Activated CD4-positive, alpha-beta memory T cell treated with anti-CD3 and anti-CD28 coated beads, Interleukin-2, amount 10 ng/mL, durations not matched to agents 7 days and 5 days (primary cell): ENCODE measurements around the gene ACER2. TPM values are rescaled to one million over a fixed set of nuclear protein-coding genes. Genes with fewer than 3 reads are reported as not detected.

ENCODE experiments used
- CTCF ChIA-PET: fragments of 350-600 bp; sonication (Branson Sonifier 250); formaldehyde crosslinking; loops from one replicate; lab custom pipeline; 2021; ENCODE audit warnings: antibody characterized with exemption, inconsistent platforms; lab: Charles Lee
- POLR2A ChIA-PET: fragments of 350-600 bp; sonication (Branson Sonifier 250); formaldehyde crosslinking; loops from one replicate; lab custom pipeline; 2021; ENCODE audit warnings: antibody characterized with exemption; lab: Charles Lee
- DNase-seq: peaks from one replicate; pipeline ENCODE4 v3.0.0-alpha.2; 2020
- H3K27ac Mint-ChIP-seq: one replicate; pipeline ENCODE4 v1.8.0; 2021; ENCODE audit warnings: mild to moderate bottlenecking, mixed read lengths
- H3K27me3 Mint-ChIP-seq: one replicate; pipeline ENCODE4 v1.8.0; 2021; ENCODE audit warnings: mixed read lengths
- H3K36me3 Mint-ChIP-seq: one replicate; pipeline ENCODE4 v1.8.0; 2021; ENCODE audit warnings: low read depth, mixed read lengths
- H3K4me1 Mint-ChIP-seq: one replicate; pipeline ENCODE4 v1.8.0; 2021; ENCODE audit warnings: mixed read lengths
- H3K4me3 Mint-ChIP-seq: one replicate; pipeline ENCODE4 v1.8.0; 2021; ENCODE audit warnings: mild to moderate bottlenecking, mixed read lengths
- H3K9me3 Mint-ChIP-seq: one replicate; pipeline ENCODE4 v1.8.0; 2021; ENCODE audit warnings: mixed read lengths
- total RNA-seq, 2 experiments: library from RNA; stranded (reverse); gene quantifications; one replicate each; pipeline ENCODE4 v1.2.3, GENCODE V29; 2021

ACER2 gene
- total RNA-seq, 2 experiments from 2014 or later, result 3.2 to 3.3 TPM

DNA sequence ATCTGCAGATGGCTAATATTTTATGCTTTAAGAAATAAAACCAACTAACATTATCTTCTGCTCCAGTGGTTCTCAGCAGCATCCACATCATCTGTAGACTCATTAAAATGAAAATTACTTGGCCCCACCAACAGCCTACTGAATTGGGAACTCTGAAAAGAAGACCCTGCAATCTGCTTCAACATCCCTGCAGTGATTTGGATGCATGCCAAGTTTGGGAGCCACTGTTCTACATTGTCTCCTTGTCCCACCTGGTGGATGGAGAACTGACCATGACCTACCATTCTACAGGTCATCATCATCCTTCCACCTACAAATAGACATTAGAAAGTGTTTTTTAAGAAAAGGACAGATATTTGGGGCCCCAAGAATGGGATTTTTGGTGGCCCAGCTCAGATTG lies 71.1 kb downstream of the ACER2 start:
- Mint-ChIP-seq H3K36me3 (no peaks in the 10 kb centered on the region), H3K9me3 (no peaks in the 10 kb centered on the region), H3K4me3 (no peak overlapping the region), H3K27ac (no peak overlapping the region), H3K27me3 (peaks cover 10% of the 10 kb centered on the region), H3K4me1 (no peaks in the 10 kb centered on the region)
- ChIA-PET POLR2A (no interaction called here), CTCF (interaction anchor here (2.7 kb wide), 1 partner anchor 15 kb away, joined by 18 read pairs; no protein-coding TSS in a partner anchor)
- DNase-seq, result no peak

DNA sequence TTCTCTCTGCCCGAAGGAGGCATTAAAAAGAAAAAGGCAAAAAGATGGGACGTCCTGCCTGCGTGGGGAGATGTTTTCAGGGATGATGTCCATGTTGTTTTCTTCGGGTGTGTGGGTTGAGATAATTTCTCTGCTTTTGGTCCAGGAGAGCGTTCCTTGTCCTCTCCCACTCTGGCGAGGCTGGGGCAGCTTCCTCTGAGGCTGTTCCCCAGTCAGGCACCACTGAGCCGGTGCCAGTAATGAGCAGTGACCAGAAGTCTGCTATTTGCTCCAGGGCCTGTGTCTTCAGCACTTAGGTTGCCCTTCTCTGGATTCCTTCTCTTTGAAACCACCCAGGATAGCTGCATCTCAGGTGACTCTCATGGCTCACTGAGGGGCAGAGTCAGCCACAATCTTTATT lies 71.5 kb downstream of the ACER2 start:
- Mint-ChIP-seq H3K4me3 (no peak overlapping the region), H3K27me3 (peaks cover 10% of the 10 kb centered on the region), H3K27ac (no peak overlapping the region), H3K4me1 (no peaks in the 10 kb centered on the region), H3K36me3 (no peaks in the 10 kb centered on the region), H3K9me3 (no peaks in the 10 kb centered on the region)
- DNase-seq, result no peak
- CTCF ChIA-PET, result interaction anchor here (3.5 kb wide), 1 partner anchor 16 kb away, joined by 16 read pairs; no protein-coding TSS in a partner anchor
- POLR2A ChIA-PET, result no interaction called here

DNA sequence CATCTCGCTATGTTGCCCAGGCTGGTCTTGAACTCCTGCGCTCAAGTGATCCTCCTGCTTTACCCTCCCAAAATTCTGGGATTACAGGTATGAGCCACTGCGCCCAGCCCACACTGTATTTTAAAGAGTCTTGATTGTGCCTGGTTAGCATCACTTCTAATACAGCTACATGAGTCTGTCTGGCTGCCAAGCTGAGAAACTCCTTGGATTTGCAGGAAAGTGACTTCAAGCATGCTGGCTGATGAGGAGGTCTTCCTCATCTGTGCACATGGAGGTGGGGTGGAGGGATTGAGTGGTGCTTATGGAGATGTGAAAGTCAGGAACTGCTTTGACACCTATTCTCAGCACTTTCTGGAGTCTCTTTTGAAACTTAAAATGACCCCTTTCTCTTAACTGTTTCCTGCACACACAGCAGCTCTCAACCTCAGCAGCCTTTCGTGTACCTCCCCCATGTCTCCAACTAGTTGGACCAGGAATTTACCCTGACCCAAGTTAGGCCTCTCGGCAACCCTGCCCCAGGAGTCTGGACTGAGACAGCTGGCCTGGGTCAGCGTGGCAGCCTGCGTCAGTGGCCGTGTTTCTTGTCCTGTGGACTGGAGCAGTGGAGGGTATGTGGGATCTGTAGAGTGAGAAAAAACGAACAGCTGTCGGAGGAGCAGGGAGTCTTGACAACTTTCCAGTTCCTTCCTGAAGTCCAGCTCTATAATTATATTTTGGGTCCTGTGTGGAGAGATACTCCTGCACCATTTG lies 72.5 kb downstream of the ACER2 start:
- no peak overlapping the region for H3K4me3 Mint-ChIP-seq
- H3K4me1 Mint-ChIP-seq, result no peaks in the 10 kb centered on the region
- H3K27me3 Mint-ChIP-seq, result peaks cover 10% of the 10 kb centered on the region
- no peak overlapping the region for H3K27ac Mint-ChIP-seq
- ChIA-PET POLR2A (no interaction called here), CTCF (interaction anchor here (3.5 kb wide), 1 partner anchor 16 kb away, joined by 16 read pairs; no protein-coding TSS in a partner anchor)
- no peaks in the 10 kb centered on the region for H3K36me3 Mint-ChIP-seq
- H3K9me3 Mint-ChIP-seq, result no peaks in the 10 kb centered on the region
- DNase-seq, result no peak

DNA sequence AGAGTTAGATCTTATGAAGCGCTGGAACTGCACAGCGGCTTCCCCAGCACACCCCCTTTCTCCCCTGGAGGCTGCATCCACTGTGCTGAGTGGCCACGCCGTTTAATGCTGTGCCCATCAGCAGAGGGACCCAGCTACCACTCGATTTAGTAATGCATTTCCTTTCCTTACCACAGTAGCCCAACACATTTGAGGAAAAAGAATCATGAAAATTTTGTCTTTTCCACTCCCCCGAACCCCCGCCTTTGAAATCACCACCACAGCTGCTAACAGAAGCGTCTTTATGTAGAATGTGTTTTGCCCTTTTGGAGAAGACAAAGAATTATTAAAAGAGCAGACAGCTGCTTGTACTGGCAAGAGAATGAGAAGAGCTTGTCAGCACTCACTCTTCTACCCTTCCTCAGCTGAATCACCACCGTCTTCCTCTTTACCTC lies 73.2 kb downstream of the ACER2 start:
- Mint-ChIP-seq H3K27me3 (peaks cover 10% of the 10 kb centered on the region), H3K36me3 (no peaks in the 10 kb centered on the region), H3K9me3 (no peaks in the 10 kb centered on the region), H3K4me1 (no peaks in the 10 kb centered on the region), H3K27ac (no peak overlapping the region), H3K4me3 (no peak overlapping the region)
- CTCF ChIA-PET, result interaction anchor here (3.5 kb wide), 1 partner anchor 17 kb away, joined by 16 read pairs; no protein-coding TSS in a partner anchor
- POLR2A ChIA-PET, result no interaction called here
- no peak for DNase-seq

- H3K27ac Mint-ChIP-seq, result no peak overlapping the region
- POLR2A ChIA-PET, result no interaction called here
- H3K9me3 Mint-ChIP-seq, result no peaks in the 10 kb centered on the region
- no peak for DNase-seq
- no peaks in the 10 kb centered on the region for H3K36me3 Mint-ChIP-seq
- CTCF ChIA-PET, result interaction anchor here (0.8 kb wide), 1 partner anchor 20 kb away, joined by 3 read pairs; no protein-coding TSS in a partner anchor
- no peak overlapping the region for H3K4me3 Mint-ChIP-seq
- no peaks in the 10 kb centered on the region for H3K4me1 Mint-ChIP-seq
- peaks cover 7% of the 10 kb centered on the region for H3K27me3 Mint-ChIP-seq
Measured at GRCh38 chr9:19484699-19485098, 75.9 kb downstream of the ACER2 start.

GRCh38 chr9:19485193-19485592 lies 76.4 kb downstream of the ACER2 start:
- POLR2A ChIA-PET, result no interaction called here
- no peaks in the 10 kb centered on the region for H3K9me3 Mint-ChIP-seq
- no peak overlapping the region for H3K27ac Mint-ChIP-seq
- H3K27me3 Mint-ChIP-seq, result peaks cover 2% of the 10 kb centered on the region
- DNase-seq, result no peak
- no peaks in the 10 kb centered on the region for H3K4me1 Mint-ChIP-seq
- no peaks in the 10 kb centered on the region for H3K36me3 Mint-ChIP-seq
- CTCF ChIA-PET, result interaction anchor here (1.2 kb wide), 1 partner anchor 20 kb away, joined by 3 read pairs; no protein-coding TSS in a partner anchor
- no peak overlapping the region for H3K4me3 Mint-ChIP-seq

- H3K4me3 Mint-ChIP-seq, result no peak overlapping the region
- H3K4me1 Mint-ChIP-seq, result no peaks in the 10 kb centered on the region
- POLR2A ChIA-PET, result no interaction called here
- no peak overlapping the region for H3K27ac Mint-ChIP-seq
- H3K9me3 Mint-ChIP-seq, result no peaks in the 10 kb centered on the region
- CTCF ChIA-PET, result interaction anchor here (1.9 kb wide), 1 partner anchor 22 kb away, joined by 5 read pairs; no protein-coding TSS in a partner anchor
- DNase-seq, result no peak
- no peaks in the 10 kb centered on the region for H3K36me3 Mint-ChIP-seq
- H3K27me3 Mint-ChIP-seq, result peaks cover 2% of the 10 kb centered on the region
Measured at GRCh38 chr9:19486803-19487202, 78.0 kb downstream of the ACER2 start.

DNA sequence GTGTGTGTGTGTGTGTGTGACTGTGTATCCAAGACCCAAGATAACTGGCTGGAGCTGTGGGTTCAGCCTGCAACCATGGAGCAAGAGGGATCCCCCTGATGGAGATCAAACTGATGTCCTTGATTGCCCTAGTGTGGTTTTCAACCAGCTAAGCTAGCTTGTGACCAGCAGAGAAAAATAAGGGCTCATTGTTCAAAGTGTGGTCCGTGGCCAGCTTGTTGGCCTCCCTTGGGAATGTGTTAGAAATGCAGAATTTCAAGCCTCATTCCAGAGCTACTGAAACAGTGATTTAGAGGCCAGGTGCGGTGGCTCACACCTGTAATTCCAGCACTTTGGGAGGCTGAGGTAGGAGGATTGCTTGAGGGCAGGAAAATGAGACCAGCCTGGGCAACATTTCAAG lies 79.9 kb downstream of the ACER2 start:
- CTCF ChIA-PET, result interaction anchor here (0.6 to 1.9 kb wide), 2 partner anchors 24 to 33 kb away, joined by 4 to 5 read pairs; no protein-coding TSS in a partner anchor
- Mint-ChIP-seq H3K36me3 (no peaks in the 10 kb centered on the region), H3K27me3 (no peaks in the 10 kb centered on the region), H3K27ac (no peak overlapping the region), H3K4me3 (no peak overlapping the region), H3K9me3 (no peaks in the 10 kb centered on the region), H3K4me1 (peaks cover 10% of the 10 kb centered on the region)
- DNase-seq, result no peak
- POLR2A ChIA-PET, result no interaction called here

DNA sequence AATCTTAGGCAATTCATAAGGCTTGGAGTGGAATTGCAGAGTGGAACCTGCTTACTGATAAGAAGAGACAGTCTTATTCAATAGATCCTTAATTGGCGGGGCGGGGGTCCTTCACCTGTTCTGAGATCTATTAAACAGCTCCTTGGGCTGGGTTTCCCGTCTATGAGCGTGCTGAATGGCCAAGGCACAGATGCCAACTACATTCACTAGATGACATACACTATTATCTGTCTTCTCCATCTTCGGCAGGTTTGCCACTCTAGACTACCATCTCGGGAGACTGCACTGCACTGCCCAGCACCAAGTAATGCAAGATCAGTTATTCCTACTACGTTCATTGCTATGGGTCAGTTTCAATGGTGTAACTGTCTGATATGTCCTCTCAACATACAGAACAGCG lies 81.5 kb downstream of the ACER2 start:
- H3K4me3 Mint-ChIP-seq, result no peak overlapping the region
- DNase-seq, result no peak
- POLR2A ChIA-PET, result no interaction called here
- CTCF ChIA-PET, result no interaction called here
- no peaks in the 10 kb centered on the region for H3K36me3 Mint-ChIP-seq
- peaks cover 10% of the 10 kb centered on the region for H3K4me1 Mint-ChIP-seq
- H3K27me3 Mint-ChIP-seq, result peaks cover 1% of the 10 kb centered on the region
- H3K27ac Mint-ChIP-seq, result no peak overlapping the region
- H3K9me3 Mint-ChIP-seq, result no peaks in the 10 kb centered on the region

DNA sequence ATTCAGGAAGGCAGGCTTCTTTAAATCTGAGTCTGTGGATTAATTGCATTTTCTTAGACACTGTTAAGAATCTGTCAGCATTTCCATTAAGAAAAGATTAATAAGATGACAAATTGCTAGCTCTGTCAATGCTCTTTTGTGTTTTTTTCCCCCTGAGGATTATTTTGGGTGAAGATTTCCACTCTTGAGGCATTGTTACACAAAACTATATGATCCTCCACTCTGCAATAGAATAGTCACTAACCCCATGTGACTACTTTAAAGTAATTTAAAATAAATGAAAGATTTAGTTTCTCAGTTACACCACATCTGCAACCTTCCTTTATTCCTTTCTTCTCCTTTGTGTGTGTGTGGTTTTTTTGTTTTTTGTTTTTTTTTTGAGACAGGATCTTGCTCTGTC lies 82.0 kb downstream of the ACER2 start:
- no peaks in the 10 kb centered on the region for H3K9me3 Mint-ChIP-seq
- no peak overlapping the region for H3K27ac Mint-ChIP-seq
- peaks cover 10% of the 10 kb centered on the region for H3K4me1 Mint-ChIP-seq
- ChIA-PET CTCF (no interaction called here), POLR2A (no interaction called here)
- DNase-seq, result no peak
- H3K4me3 Mint-ChIP-seq, result no peak overlapping the region
- no peaks in the 10 kb centered on the region for H3K36me3 Mint-ChIP-seq
- peaks cover 3% of the 10 kb centered on the region for H3K27me3 Mint-ChIP-seq

- Mint-ChIP-seq H3K36me3 (no peaks in the 10 kb centered on the region), H3K27ac (no peak overlapping the region), H3K4me3 (no peak overlapping the region), H3K9me3 (no peaks in the 10 kb centered on the region), H3K4me1 (peaks cover 10% of the 10 kb centered on the region), H3K27me3 (peaks cover 3% of the 10 kb centered on the region)
- DNase-seq, result no peak
- POLR2A ChIA-PET, result no interaction called here
- CTCF ChIA-PET, result interaction anchor here (0.7 to 1.7 kb wide), 3 partner anchors 18 to 1274 kb away, joined by 3 to 7 read pairs (median 3); no protein-coding TSS in a partner anchor
Measured at GRCh38 chr9:19492775-19493173, 84.0 kb downstream of the ACER2 start.

DNA sequence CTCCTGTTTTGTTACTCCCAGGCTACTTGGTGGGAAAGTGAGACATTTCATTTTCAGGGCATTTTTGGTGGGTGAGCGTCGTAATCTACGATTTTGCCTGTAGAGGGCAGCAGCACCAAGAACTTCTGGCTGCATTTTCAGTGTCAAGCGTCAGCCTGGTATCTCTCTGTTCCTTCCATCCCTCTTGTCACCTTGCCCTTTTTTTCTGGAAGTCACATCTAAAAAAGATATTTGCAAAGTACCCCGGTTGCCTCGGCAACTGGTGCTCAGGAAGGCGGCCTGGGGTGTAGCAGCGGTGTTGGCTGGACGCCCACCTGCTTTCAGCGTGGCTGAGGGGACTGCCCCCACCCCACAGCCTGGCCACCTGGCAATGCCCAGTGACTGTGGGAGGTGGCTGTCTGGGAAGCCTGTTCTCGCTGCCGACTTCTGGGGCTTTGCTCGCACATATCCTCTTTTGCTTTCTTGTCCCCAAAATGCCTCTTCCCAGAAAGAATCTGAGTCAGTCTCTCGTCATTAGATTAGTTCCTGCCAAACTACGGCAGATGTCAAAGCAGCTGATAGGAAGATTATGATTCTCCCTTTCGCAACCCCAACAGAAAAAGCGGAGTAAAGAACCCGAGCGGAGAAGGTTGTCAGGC lies 84.5 kb downstream of the ACER2 start:
- no peaks in the 10 kb centered on the region for H3K36me3 Mint-ChIP-seq

DNA sequence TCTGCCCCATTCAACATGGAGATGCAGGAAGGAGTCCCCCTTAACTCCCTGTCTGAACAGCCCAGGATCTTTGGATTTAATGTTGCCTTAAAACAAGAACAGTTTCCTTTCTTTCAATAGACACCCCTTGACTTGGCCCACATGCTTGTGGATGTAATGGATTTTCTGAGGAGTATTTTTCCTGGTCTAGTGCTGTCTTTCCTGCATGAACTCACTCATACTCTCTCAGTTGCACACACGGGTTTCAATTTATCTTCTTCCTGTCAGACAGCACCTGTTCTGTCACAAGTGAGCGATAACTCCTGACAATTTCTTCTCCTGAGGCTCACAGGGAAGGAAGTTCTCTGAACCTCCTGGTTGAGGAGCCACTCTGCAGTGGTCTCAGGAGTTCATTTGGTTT lies 85.1 kb downstream of the ACER2 start:
- DNase-seq, result no peak
- POLR2A ChIA-PET, result no interaction called here
- Mint-ChIP-seq H3K4me1 (peaks cover 10% of the 10 kb centered on the region), H3K36me3 (no peaks in the 10 kb centered on the region), H3K27me3 (peaks cover 3% of the 10 kb centered on the region), H3K27ac (no peak overlapping the region), H3K9me3 (no peaks in the 10 kb centered on the region), H3K4me3 (no peak overlapping the region)
- CTCF ChIA-PET, result no interaction called here

More for the DNA sequence above, 84.5 kb downstream of the ACER2 start:
- ChIA-PET CTCF (interaction anchor here (0.7 to 1.7 kb wide), 3 partner anchors 19 to 1275 kb away, joined by 3 to 7 read pairs (median 3); no protein-coding TSS in a partner anchor), POLR2A (no interaction called here)
- Mint-ChIP-seq H3K9me3 (no peaks in the 10 kb centered on the region), H3K4me1 (peaks cover 10% of the 10 kb centered on the region), H3K27ac (no peak overlapping the region), H3K4me3 (peak overlapping the region; percentile 8), H3K27me3 (peaks cover 3% of the 10 kb centered on the region)
- DNase-seq, result peak; percentile 48
